ENCODE results near the gene SCN2B. TPM values are rescaled to one million over a fixed set of nuclear protein-coding genes. Genes with fewer than 3 reads are reported as not detected.

The SCN2B gene
- total RNA-seq, 2 donors from 2014 or later: not detected

- Mint-ChIP-seq H3K27me3 (peaks cover 34 to 41% of the 10 kb centered on the region in 2 donors), H3K4me3 (no peak overlapping the region), H3K9me3 (no peaks in the 10 kb centered on the region), H3K27ac (no peak overlapping the region), H3K4me1 (ENCODE audit: low read depth in 2 of 2) (no peaks in the 10 kb centered on the region), H3K36me3 (no peaks in the 10 kb centered on the region)
- no peak for ATAC-seq
- DNase-seq (ENCODE audit: low spot score): peak; percentile 48
These were observed 39.6 kb downstream of the SCN2B start for GRCh38 chr11:118136801-118137200.

DNA sequence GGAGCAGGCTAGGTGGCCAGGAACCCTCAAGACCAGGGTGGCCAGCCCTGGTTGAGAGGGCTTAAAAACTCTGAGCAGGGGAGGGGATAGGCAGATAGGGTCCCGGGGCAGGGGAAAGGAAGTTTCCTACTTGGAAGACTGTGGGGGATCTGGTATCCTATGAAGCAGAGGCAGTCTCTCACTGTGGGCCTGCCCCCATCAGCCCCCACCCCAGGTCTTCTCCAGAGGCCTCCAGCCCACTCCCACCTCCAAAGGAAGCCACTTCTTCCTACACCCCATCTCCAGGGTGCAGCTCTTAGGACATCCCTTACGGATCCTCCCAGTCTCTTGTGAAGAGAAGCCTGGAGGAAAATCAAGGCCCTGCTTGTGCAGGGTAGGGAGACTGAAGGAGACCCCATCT lies 40.1 kb downstream of the SCN2B start:
- no peak overlapping the region for H3K27ac Mint-ChIP-seq
- peaks cover 32 to 39% of the 10 kb centered on the region in 2 donors for H3K27me3 Mint-ChIP-seq
- no peak for ATAC-seq
- H3K9me3 Mint-ChIP-seq: no peaks in the 10 kb centered on the region
- H3K4me1 Mint-ChIP-seq (ENCODE audit: low read depth in 2 of 2): no peaks in the 10 kb centered on the region
- no peak for DNase-seq (ENCODE audit: low spot score)
- H3K36me3 Mint-ChIP-seq: no peaks in the 10 kb centered on the region
- no peak overlapping the region for H3K4me3 Mint-ChIP-seq

DNA sequence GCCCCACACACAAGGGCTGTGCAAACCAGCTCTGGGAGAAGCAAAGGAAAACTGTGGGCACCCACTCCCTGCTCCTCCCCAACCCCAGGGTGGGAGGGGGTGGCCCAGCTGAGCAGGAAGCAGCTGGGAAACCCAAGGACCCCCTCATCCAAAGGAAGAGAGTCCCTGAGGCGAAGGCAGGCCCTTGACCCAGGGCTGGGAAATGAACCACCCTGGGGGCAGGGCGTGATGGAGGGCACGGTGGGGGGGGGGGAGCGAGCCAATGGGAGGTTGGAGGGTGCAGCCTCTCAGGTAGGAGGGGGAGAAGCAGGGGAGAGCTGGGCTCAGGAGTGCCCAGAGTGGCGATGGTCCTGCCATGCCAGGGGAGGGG lies 40.7 kb downstream of the SCN2B start:
- peaks cover 34 to 41% of the 10 kb centered on the region in 2 donors for H3K27me3 Mint-ChIP-seq

DNA sequence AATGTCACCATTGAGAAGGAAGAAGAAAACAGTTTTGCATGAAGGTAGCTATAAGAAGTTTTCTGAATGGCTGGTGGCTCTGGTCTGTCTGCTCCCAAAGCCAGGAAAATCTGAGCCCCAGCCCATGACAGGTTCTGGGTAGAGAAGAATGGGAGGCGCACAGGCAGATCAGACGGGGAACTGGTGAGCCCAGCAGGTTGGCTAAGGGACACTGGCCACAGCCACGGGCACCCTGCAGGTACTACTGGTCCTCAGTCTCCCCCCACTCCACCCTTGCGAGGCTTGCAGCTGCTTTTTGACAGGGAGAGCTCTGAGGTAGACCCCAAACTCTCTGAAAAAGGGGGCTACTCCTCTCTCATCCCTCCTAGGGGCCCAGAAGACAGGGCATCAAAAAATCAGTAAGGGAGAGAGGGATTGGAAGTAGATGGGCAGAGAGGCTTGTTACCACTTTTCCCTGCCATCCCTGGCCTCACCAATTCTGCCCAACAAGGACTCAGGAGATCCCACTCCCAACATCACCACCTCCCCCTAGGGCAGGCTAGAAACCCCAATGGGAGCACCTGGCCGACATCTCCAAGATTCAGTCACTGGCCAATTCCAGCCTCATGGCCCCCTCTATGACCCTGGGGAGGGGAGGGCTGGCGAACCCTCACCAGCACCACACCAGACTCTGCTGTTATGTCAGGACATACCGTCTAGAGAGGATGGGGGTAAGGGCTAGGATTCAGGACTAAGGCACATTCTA lies 41.2 kb downstream of the SCN2B start:
- H3K4me3 Mint-ChIP-seq: no peak overlapping the region
- ATAC-seq (no peak), DNase-seq (ENCODE audit: low spot score) (peak; percentile 40)
- H3K27ac Mint-ChIP-seq: no peak overlapping the region
- H3K4me1 Mint-ChIP-seq (ENCODE audit: low read depth in 2 of 2): no peaks in the 10 kb centered on the region
- no peaks in the 10 kb centered on the region for H3K9me3 Mint-ChIP-seq
- peaks cover 28 to 36% of the 10 kb centered on the region in 2 donors for H3K27me3 Mint-ChIP-seq
- no peaks in the 10 kb centered on the region for H3K36me3 Mint-ChIP-seq

More for the DNA sequence above, 40.7 kb downstream of the SCN2B start:
- peak; percentile 46 for DNase-seq (ENCODE audit: low spot score)
- no peak overlapping the region for H3K27ac Mint-ChIP-seq
- no peak for ATAC-seq
- no peaks in the 10 kb centered on the region for H3K4me1 Mint-ChIP-seq (ENCODE audit: low read depth in 2 of 2)
- H3K4me3 Mint-ChIP-seq: no peak overlapping the region
- no peaks in the 10 kb centered on the region for H3K9me3 Mint-ChIP-seq
- H3K36me3 Mint-ChIP-seq: no peaks in the 10 kb centered on the region

DNA sequence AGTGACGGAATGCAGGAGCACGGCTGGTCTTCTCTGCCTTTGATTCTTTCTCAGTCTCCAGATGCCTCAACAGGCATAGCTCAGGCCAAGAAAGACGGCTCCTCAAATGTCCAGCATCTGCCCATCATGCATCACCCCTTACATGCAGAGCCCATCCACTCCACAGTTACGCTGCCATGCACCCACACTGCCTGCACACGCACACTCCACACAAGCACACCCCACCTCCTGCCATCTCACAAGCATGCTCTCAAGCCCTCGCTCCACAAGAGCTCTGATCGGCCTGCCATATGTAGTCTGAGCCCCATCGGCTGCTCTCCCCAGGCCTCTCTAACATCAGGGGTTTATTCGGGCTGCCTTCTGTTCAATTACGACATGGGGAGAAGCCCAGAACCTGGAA lies 42.6 kb downstream of the SCN2B start:
- DNase-seq (ENCODE audit: low spot score) (peak; percentile 52), ATAC-seq (no peak)

DNA sequence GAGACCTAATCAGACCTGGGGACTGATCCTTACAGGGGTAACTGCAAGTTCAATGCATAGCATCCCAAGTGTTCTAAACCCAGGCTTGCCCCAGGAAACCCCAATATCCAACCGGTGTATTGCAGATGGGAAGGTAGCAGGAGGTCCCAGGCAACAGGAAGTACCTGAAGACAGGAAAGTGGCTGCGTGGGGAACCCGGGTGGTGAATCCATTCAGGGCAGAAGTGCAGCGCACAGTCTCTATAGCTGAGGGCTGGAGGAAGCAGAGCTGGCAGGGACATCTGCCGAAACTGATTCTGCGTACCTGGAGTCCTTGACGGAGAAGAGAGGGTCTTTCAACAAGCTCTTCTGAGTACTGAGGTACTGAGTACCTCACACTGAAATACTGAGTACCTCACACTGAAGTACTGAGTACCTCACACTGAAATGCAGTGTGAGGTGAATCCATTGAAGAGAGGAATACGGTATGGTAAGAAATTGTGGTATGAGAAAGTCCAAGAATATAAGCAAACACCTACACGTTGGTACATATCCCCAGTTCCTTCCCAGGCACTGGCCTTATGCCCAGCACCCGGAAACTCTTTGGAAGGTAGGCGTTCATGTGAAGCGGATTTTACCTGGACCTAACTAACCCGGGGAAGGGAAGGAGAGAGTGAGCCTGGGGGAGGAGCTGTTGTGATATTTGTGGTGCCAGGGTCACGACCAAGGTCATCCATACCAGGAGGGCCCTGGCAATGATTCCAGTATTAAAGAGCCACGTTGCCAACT lies 43.9 kb downstream of the SCN2B start:
- Mint-ChIP-seq H3K4me3 (no peak overlapping the region), H3K9me3 (no peaks in the 10 kb centered on the region), H3K27me3 (peaks cover 28 to 32% of the 10 kb centered on the region in 2 donors), H3K4me1 (ENCODE audit: low read depth in 2 of 2) (no peaks in the 10 kb centered on the region), H3K36me3 (no peaks in the 10 kb centered on the region), H3K27ac (no peak overlapping the region)
- ATAC-seq (no peak), DNase-seq (ENCODE audit: low spot score) (peak; percentile 44)

More for the DNA sequence above, 42.6 kb downstream of the SCN2B start:
- Mint-ChIP-seq H3K9me3 (no peaks in the 10 kb centered on the region), H3K4me1 (ENCODE audit: low read depth in 2 of 2) (no peaks in the 10 kb centered on the region), H3K36me3 (no peaks in the 10 kb centered on the region), H3K27ac (no peak overlapping the region), H3K27me3 (peaks cover 28 to 35% of the 10 kb centered on the region in 2 donors), H3K4me3 (no peak overlapping the region)

- Mint-ChIP-seq H3K4me1 (ENCODE audit: low read depth in 2 of 2) (no peaks in the 10 kb centered on the region), H3K27ac (no peak overlapping the region), H3K36me3 (no peaks in the 10 kb centered on the region), H3K4me3 (no peak overlapping the region), H3K27me3 (peaks cover 29 to 33% of the 10 kb centered on the region in 2 donors), H3K9me3 (no peaks in the 10 kb centered on the region)
- no peak for ATAC-seq
- DNase-seq (ENCODE audit: low spot score): peak; percentile 25
These were observed 46.8 kb downstream of the SCN2B start for GRCh38 chr11:118129471-118130172.

DNA sequence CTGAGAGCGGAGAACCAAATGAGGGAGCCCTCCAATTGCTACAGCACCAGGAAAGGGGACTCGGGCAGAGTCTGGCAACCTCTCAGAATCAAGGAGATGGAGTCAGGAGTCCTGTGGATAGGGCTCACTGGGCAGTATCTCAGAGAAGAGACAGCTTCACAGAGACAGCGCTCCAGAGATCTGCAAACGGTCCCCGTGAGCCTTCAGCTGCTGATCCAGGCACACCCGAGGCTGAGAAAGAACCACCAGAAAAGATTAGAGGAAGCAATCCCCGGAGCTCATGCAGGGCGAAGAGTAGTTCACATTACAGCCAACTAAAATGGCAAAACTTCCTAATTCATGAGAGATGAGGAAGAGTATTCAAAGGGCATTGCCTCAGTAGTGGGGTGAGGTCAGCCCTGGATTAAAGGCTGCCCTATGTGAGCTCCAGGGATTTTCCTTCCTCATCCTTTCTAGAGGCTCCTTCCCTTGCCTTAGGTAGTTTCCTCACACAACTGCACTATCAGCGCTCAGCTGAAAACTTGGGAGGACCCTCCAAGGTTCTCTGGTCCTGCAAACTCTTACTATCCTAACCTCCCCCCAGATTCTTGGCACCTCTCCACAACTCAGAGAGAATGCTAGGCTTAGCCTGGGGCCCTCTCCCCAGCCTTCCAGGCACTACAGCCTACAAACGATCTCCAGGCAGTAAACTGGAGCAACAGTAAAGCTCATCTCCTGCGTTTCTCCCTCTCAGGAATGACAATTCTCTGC lies 47.5 kb downstream of the SCN2B start:
- DNase-seq (ENCODE audit: low spot score) (no peak), ATAC-seq (no peak)
- peaks cover 22 to 28% of the 10 kb centered on the region in 2 donors for H3K27me3 Mint-ChIP-seq
- H3K9me3 Mint-ChIP-seq: no peaks in the 10 kb centered on the region
- H3K4me3 Mint-ChIP-seq: no peak overlapping the region
- H3K36me3 Mint-ChIP-seq: no peaks in the 10 kb centered on the region
- H3K4me1 Mint-ChIP-seq (ENCODE audit: low read depth in 2 of 2): no peaks in the 10 kb centered on the region
- H3K27ac Mint-ChIP-seq: no peak overlapping the region

DNA sequence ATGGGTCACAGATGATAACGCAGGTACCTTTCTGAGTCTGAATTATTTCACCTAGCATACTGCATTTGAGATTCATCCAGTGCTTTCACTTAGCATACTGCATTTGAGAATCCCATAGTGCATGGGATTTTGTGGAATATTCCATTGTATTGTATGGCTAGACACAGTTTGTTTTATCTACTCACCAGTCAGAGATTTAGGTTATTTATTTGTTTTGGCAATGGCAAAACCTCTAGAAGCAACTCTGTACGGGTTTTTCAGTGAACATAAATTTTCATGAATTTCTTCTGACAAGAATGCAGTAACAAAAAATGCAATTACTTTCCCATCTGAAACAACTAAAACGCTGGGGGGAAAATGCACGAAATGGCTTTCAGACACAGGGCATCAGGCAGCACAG lies 48.1 kb downstream of the SCN2B start:
- H3K9me3 Mint-ChIP-seq: no peaks in the 10 kb centered on the region
- no peaks in the 10 kb centered on the region for H3K4me1 Mint-ChIP-seq (ENCODE audit: low read depth in 2 of 2)
- H3K27me3 Mint-ChIP-seq: peaks cover 19 to 28% of the 10 kb centered on the region in 2 donors
- no peak overlapping the region for H3K27ac Mint-ChIP-seq
- DNase-seq (ENCODE audit: low spot score): no peak
- no peaks in the 10 kb centered on the region for H3K36me3 Mint-ChIP-seq
- no peak overlapping the region for H3K4me3 Mint-ChIP-seq
- ATAC-seq: no peak

- no peak overlapping the region for H3K4me3 Mint-ChIP-seq
These were observed 50.2 kb downstream of the SCN2B start for GRCh38 chr11:118126082-118126838.

DNA sequence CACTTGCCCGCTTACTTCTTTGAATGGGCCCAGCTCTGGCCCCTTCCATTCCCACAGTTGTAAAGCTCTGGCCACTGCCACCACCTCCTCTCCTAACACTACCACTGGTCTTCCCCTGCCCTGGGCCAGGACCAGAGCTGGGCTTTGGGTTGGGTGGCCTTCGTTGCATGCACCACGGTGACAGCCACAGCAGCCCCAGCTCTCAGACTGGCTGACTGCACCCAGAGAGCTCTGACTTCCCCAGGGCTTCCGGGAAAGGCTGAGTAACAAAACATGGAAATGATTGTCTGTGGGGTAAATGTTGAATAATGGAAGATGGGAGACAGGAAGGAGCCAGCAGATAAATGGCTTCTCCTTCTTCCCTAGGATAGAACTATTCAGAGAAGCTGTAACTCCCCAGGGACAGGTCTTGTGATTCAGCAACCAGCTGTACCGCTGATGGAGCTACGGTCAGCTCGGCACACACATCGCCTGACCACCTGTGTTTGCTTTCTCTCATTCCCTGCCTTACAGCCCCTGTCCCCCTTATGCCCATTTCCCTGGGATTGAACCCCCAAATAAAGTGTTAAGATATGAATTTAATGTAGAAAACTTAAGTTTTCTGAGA lies 51.4 kb downstream of the SCN2B start:
- Mint-ChIP-seq H3K36me3 (no peaks in the 10 kb centered on the region), H3K4me3 (no peak overlapping the region), H3K27me3 (peaks cover 18 to 23% of the 10 kb centered on the region in 2 donors), H3K27ac (no peak overlapping the region), H3K4me1 (ENCODE audit: low read depth in 2 of 2) (no peaks in the 10 kb centered on the region), H3K9me3 (no peaks in the 10 kb centered on the region)
- ATAC-seq: no peak
- DNase-seq (ENCODE audit: low spot score): no peak

More at GRCh38 chr11:118126082-118126838, 50.2 kb downstream of the SCN2B start:
- Mint-ChIP-seq H3K9me3 (no peaks in the 10 kb centered on the region), H3K27ac (no peak overlapping the region), H3K27me3 (peaks cover 23 to 26% of the 10 kb centered on the region in 2 donors), H3K4me1 (ENCODE audit: low read depth in 2 of 2) (no peaks in the 10 kb centered on the region), H3K36me3 (no peaks in the 10 kb centered on the region)
- DNase-seq (ENCODE audit: low spot score): no peak
- no peak for ATAC-seq

DNA sequence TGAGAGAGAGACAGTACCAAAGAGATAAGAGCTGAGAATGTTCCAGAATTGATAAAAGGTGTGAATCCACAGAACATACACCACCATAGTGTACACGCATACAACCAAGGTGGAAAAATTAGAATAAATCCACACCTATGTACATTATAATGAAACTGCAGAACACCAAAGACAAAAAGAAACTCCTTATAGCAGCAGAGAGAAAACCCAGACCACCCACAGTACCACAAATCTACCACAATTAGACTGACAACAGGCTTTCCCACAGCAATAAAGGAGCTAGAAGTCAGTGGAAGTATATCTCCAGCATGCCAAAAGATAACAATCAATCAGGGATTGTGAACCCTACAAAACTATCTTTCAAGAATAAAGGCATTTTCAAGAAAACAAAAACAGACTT lies 55.6 kb downstream of the SCN2B start:
- Mint-ChIP-seq H3K27me3 (peaks cover 16 to 17% of the 10 kb centered on the region in 2 donors), H3K9me3 (no peaks in the 10 kb centered on the region), H3K4me3 (no peak overlapping the region), H3K36me3 (no peaks in the 10 kb centered on the region), H3K27ac (no peak overlapping the region), H3K4me1 (ENCODE audit: low read depth in 2 of 2) (peaks cover 0 to 7% of the 10 kb centered on the region in 2 donors)
- DNase-seq (ENCODE audit: low spot score): no peak
- ATAC-seq: no peak

All from natural killer cell treated with Interleukin-12 subunit alpha and Interleukin-12 subunit beta and Interleukin-15 and Interleukin-18, amount 100 ng/mL, for 72 hours (primary cell).